HL-60 (cell line): ENCODE measurements around the gene APOC4.

Experiments
- DNase-seq, 2 experiments: peaks; one replicate each; pipeline ENCODE4 v3.0.0-alpha.2; 2010 to 2020; ENCODE audit warnings: low read depth in 1 of 2, low spot score in 1 of 2
- H3K27ac ChIP-seq: fragments of 250-450 bp; sonication (Bioruptor Pico); replicated peaks from 2 replicates; pipeline ENCODE4 v1.5.1; 2020; ENCODE audit warnings: mild to moderate bottlenecking, moderate library complexity
- H3K27me3 ChIP-seq: fragments of 250-450 bp; sonication (Bioruptor Pico); 2 replicates; pipeline ENCODE4 v1.5.1; 2021; ENCODE audit warnings: mild to moderate bottlenecking, moderate library complexity; ENCODE audit not compliant: insufficient read depth, poor library complexity, severe bottlenecking
- H3K4me3 ChIP-seq: replicated peaks from 2 replicates; pipeline ENCODE4 v1.5.1; 2011; ENCODE audit warnings: mild to moderate bottlenecking, control low read depth, low read length; ENCODE audit not compliant: insufficient read depth
- CTCF ChIP-seq: IDR thresholded peaks from one replicate; pipeline ENCODE4 v1.5.1; 2011; ENCODE audit warnings: low read length, control low read depth, inconsistent platforms; ENCODE audit not compliant: insufficient read depth
- GABPA ChIP-seq: IDR thresholded peaks from 2 replicates; pipeline ENCODE4 v1.6.1; 2012; ENCODE audit warnings: low read depth
- POLR2AphosphoS5 ChIP-seq: IDR thresholded peaks from 2 replicates; pipeline ENCODE4 v1.6.1; 2012; ENCODE audit warnings: low read depth
- REST ChIP-seq: IDR thresholded peaks from 2 replicates; pipeline ENCODE4 v1.6.1; 2012; ENCODE audit warnings: low read depth; ENCODE audit not compliant: insufficient replicate concordance
- SPI1 ChIP-seq: IDR thresholded peaks from 2 replicates; pipeline ENCODE4 v1.6.1; 2012; ENCODE audit warnings: low read depth, mild to moderate bottlenecking, borderline replicate concordance

Gene APOC4

GRCh38 chr19:44988896-44989556, 47.0 kb downstream of the APOC4 start:
- H3K27me3 ChIP-seq, result no peaks in the 10 kb centered on the region
- no peak overlapping the region for H3K4me3 ChIP-seq
- no peak overlapping the region for H3K27ac ChIP-seq
- peak; percentile 23 to 63 for DNase-seq
- no peak for TF ChIP-seq GABPA
- TF ChIP-seq CTCF, result peak; percentile 66

- TF ChIP-seq POLR2AphosphoS5 (no peak), SPI1 (no peak), CTCF (no peak)
- H3K27ac ChIP-seq, result no peak overlapping the region
- H3K27me3 ChIP-seq, result no peaks in the 10 kb centered on the region
- no peak overlapping the region for H3K4me3 ChIP-seq
- no peak for DNase-seq
Observed at GRCh38 chr19:44990459-44990858, 48.4 kb downstream of the APOC4 start.

GRCh38 chr19:44990966-44991365, 48.9 kb downstream of the APOC4 start:
- TF ChIP-seq POLR2AphosphoS5 (no peak), REST (no peak), CTCF (no peak)
- Histone ChIP-seq H3K27me3 (no peaks in the 10 kb centered on the region), H3K27ac (no peak overlapping the region), H3K4me3 (no peak overlapping the region)
- DNase-seq, result no peak

- no peak for TF ChIP-seq REST
- no peak for TF ChIP-seq SPI1
- Histone ChIP-seq H3K4me3 (no peak overlapping the region), H3K27me3 (no peaks in the 10 kb centered on the region), H3K27ac (no peak overlapping the region)
- no peak for DNase-seq
Observed at GRCh38 chr19:44992336-44993163, 50.5 kb downstream of the APOC4 start.
